ENCODE data around the gene LYZL2.

Gene LYZL2

DNA sequence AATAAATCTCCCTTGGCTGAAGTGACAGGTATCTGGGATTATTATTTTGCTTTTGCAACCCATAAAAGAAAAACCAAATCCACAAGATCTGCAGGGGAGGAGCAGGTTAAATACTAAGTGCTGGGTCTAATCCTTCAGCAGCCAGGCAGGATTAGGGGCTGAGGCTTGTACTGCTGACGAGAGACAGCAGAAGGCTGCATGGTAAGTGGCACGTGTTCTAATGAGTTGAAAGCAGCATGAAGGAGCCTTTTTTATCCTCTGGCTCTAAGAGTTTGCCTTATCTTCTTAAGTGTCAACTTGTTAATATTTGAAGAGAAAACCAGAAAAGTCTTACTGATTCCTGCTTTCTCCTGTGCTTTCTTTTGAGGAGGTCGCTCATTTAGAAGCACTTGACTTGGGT lies 50.0 kb downstream of the LYZL2 start:
- DNase-seq (ENCODE audit: low read depth), result no peak
- TF ChIP-seq, protein P1, sequence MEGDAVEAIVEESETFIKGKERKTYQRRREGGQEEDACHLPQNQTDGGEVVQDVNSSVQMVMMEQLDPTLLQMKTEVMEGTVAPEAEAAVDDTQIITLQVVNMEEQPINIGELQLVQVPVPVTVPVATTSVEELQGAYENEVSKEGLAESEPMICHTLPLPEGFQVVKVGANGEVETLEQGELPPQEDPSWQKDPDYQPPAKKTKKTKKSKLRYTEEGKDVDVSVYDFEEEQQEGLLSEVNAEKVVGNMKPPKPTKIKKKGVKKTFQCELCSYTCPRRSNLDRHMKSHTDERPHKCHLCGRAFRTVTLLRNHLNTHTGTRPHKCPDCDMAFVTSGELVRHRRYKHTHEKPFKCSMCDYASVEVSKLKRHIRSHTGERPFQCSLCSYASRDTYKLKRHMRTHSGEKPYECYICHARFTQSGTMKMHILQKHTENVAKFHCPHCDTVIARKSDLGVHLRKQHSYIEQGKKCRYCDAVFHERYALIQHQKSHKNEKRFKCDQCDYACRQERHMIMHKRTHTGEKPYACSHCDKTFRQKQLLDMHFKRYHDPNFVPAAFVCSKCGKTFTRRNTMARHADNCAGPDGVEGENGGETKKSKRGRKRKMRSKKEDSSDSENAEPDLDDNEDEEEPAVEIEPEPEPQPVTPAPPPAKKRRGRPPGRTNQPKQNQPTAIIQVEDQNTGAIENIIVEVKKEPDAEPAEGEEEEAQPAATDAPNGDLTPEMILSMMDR (IDR thresholded peaks at IDR 0.05; ENCODE audit: low read length, missing control alignments), result no peak
- no peak overlapping the region for H3K4me3 ChIP-seq (replicated peaks; ENCODE audit: low read depth, low read length)

DNA sequence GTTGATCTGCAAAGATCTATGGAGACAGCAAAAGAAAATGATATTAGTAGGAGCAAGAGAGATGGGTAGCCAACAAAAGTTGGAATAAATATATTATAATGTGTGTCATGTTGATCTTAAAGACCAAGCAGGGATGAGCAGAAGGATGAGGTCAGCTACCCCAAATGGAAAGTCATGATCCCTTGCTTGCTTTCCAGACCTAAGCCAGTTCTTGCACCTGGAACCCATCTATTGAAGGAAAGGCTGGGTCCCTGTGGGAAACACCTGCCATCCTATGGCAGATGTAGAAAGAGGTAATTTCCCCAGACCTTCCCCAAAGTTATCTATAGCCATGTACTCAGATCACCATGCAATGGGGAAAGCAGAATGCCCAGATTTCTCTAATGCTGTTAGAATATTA lies 52.5 kb downstream of the LYZL2 start:
- no peak for DNase-seq (ENCODE audit: low read depth)
- H3K4me3 ChIP-seq (replicated peaks; ENCODE audit: low read depth, low read length), result no peak overlapping the region
- TF ChIP-seq, protein P1 (IDR thresholded peaks at IDR 0.05; ENCODE audit: low read length, missing control alignments), result no peak

DNA sequence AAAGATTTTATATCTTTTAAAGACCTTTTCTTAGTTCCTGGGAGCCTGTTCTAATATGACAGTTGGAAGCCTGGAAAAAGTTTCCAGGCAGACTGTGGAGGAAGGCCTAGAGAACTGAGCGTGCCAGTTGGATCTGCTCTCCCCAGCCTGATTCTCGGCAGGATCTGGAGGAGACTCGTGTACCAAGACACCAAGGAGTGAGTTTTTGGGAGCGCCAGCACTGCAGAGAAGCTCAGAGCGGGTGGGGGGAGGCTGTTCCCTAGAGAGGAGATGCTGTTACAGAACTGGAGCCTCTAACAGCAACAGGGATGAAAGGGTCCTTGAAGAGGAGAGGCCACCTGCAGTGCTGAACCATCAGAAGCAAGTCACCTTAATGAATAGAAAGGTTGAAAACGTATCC lies 52.9 kb downstream of the LYZL2 start:
- DNase-seq (ENCODE audit: low read depth), result no peak

GRCh38 chr10:30574432-30574796 lies 55.1 kb downstream of the LYZL2 start:
- DNase-seq (ENCODE audit: low read depth), result no peak
- no peak overlapping the region for H3K4me3 ChIP-seq (replicated peaks; ENCODE audit: low read depth, low read length)
- TF ChIP-seq, protein P1 (IDR thresholded peaks at IDR 0.05; ENCODE audit: low read length, missing control alignments), result no peak

More for the DNA sequence above, 52.9 kb downstream of the LYZL2 start:
- H3K4me3 ChIP-seq (replicated peaks; ENCODE audit: low read depth, low read length), result no peak overlapping the region
- TF ChIP-seq, protein P1 (IDR thresholded peaks at IDR 0.05; ENCODE audit: low read length, missing control alignments), result no peak

- no peak overlapping the region for H3K4me3 ChIP-seq (replicated peaks; ENCODE audit: low read depth, low read length)
- DNase-seq (ENCODE audit: low read depth), result no peak
- TF ChIP-seq, protein P1 (IDR thresholded peaks at IDR 0.05; ENCODE audit: low read length, missing control alignments), result no peak
Observed at GRCh38 chr10:30573721-30574431, 55.7 kb downstream of the LYZL2 start.

- TF ChIP-seq, protein P1 (IDR thresholded peaks at IDR 0.05; ENCODE audit: low read length, missing control alignments), result no peak
- H3K4me3 ChIP-seq (replicated peaks; ENCODE audit: low read depth, low read length), result no peak overlapping the region
- no peak for DNase-seq (ENCODE audit: low read depth)
Observed at GRCh38 chr10:30565449-30565848, 64.1 kb downstream of the LYZL2 start.

GRCh38 chr10:30562787-30563186 lies 66.8 kb downstream of the LYZL2 start:
- no peak for DNase-seq (ENCODE audit: low read depth)
- TF ChIP-seq, protein P1 (IDR thresholded peaks at IDR 0.05; ENCODE audit: low read length, missing control alignments), result no peak
- H3K4me3 ChIP-seq (replicated peaks; ENCODE audit: low read depth, low read length), result no peak overlapping the region

All from fibroblast of pulmonary artery (primary cell).